HG02943 (cell line): ENCODE measurements around the gene COG8.
"Not testable (repeated sequence)": the region's sequence is repeated elsewhere in the genome, so short reads cannot be mapped to it uniquely, and the experiment has no call there.

Experiments used
- ATAC-seq: cut with Tn5 transposase; IDR thresholded peaks from one replicate; pipeline ENCODE4 v1.9.1; 2021; ENCODE audit warnings: mild to moderate bottlenecking, low read depth, moderate library complexity; ENCODE audit not compliant: unreplicated experiment

COG8 gene, protein sequence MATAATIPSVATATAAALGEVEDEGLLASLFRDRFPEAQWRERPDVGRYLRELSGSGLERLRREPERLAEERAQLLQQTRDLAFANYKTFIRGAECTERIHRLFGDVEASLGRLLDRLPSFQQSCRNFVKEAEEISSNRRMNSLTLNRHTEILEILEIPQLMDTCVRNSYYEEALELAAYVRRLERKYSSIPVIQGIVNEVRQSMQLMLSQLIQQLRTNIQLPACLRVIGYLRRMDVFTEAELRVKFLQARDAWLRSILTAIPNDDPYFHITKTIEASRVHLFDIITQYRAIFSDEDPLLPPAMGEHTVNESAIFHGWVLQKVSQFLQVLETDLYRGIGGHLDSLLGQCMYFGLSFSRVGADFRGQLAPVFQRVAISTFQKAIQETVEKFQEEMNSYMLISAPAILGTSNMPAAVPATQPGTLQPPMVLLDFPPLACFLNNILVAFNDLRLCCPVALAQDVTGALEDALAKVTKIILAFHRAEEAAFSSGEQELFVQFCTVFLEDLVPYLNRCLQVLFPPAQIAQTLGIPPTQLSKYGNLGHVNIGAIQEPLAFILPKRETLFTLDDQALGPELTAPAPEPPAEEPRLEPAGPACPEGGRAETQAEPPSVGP

GRCh38 chr16:69339289-69340094, at the start of gene COG8, which contains the start of gene NIP7:
COG8 (minus strand) TSS chr16:69339564; CDS start chr16:69339552, 12 bp downstream.
NIP7 (plus strand) TSS chr16:69339772; CDS start chr16:69339830, 58 bp downstream.
- ATAC-seq = peak; percentile 79

DNA sequence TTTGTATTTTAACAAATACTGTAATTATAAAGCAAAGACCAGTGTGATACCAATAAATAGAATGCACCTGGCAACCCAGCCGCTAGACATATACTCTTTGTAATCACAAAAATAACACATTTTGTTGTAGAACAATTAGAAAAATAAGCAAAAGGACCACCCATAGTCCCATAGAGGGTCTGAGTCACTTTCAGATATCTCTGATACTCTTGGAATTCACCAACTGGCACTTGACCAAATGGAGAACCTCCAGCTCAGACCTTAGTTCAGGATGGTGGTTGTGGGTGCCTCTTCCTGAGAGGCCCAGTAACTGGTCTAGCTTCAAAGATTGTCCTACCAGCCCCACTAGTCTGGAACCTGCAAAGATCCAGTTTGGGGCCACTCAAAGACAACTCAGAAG, 47.2 kb upstream of the COG8 start:
- no peak for ATAC-seq

GRCh38 chr16:69384974-69385373, 45.6 kb upstream of the COG8 start:
- no peak for ATAC-seq

- ATAC-seq = no peak
These were observed 43.1 kb upstream of the COG8 start for GRCh38 chr16:69382421-69382820.

DNA sequence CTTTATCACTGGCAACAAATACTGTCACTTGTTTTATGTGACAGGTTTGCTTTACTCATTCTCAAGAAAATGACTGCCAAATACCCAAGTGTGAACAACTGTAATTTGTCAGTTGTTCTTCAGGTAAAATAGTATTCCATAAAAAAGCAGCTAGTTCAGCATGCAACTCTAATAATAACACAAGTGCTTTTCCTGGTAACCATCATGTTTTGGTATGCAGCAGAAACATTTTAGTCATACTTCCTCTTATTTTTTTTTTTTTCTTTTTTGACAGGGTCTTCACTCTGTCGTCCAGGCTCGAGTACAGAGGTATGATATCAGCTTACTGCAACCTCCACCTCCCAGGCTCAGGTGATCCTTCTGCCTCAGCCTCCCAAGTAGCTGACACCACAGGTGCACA, 41.9 kb upstream of the COG8 start:
- no peak for ATAC-seq

DNA sequence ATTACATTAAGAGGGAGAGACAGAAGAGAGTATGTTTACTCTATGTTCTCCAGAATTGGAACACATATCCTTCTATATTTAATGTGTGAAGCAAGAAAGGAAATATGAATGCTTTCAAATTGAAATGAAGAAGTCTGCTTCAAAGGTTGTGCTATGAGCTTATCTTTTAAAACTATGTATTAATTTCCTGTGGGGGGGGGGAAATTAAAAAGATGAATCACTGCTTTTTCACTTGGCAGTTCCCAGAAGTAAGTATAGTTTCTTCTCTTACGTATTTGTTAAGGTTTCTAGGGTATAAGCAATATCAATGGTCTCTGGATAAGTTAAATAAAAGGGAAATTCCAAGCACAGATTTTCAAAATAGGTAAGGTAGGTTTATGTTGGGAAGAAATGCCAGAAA, 39.4 kb upstream of the COG8 start:
- no peak for ATAC-seq

GRCh38 chr16:69378036-69378435, 38.7 kb upstream of the COG8 start:
- no peak for ATAC-seq

GRCh38 chr16:69376393-69377059, 37.2 kb upstream of the COG8 start:
- ATAC-seq = no peak

DNA sequence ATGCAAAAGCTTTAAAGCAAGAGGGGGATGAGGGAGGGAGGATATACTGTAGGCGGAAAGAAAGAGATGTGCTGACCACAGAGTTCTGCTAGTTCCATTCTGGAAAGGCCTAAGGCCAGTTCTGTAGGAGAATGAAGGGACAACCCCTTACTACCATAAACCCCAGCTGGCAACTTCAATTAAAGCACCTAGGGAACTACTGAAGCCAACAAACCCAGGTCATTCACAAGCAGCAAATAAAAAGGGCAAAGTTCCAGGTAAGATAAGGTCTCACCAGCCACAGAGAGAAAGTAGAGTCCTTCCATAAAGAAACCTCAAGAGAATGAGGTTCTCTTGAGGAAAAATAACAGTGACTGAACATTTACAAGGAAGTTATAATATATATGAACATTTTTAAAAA, 33.7 kb upstream of the COG8 start:
- no peak for ATAC-seq

GRCh38 chr16:69371564-69371963, 32.2 kb upstream of the COG8 start:
- no peak for ATAC-seq

DNA sequence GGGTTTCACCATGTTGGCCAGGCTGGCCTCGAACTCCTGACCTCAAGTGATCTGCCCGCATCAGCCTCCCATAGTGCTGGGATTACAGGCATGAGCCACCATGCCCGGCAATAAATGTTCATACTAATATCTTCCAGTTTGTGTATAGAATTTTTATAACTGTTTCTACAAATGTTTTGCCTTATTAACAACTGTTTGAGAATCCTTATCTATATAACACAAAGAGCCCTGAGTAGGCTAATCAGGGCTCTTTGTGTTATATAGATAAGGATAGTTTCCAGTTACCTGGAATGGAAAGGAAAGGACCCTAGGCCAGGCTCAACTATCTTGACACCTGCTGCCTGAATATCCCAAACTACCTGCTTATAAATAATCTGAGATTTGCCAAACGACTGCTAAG, 29.5 kb upstream of the COG8 start:
- no peak for ATAC-seq

- ATAC-seq = no peak
These were observed 28.6 kb upstream of the COG8 start for GRCh38 chr16:69367980-69368379.

- no peak for ATAC-seq
These were observed 27.1 kb upstream of the COG8 start for GRCh38 chr16:69366431-69366830.

GRCh38 chr16:69365901-69366300, 26.5 kb upstream of the COG8 start:
- ATAC-seq = no peak

DNA sequence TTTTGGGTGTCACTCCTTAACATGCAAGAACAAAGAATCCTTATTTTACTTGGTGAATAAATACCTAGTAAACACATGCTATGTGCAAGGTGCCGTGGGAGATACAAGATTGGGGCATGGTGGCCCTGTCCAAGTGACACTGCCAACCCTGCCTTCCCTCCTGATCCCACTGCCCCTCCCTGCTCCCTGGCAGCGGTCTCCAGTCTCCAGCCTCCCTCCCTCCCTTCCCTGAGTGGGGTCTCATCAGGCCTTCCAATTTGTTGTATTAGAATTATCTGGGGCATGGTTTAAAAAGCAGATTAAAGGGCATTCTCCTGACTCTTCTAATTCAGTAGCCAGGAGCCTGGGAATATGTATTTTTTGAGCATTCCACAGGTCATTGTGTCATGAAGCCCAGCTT, 24.7 kb upstream of the COG8 start:
- ATAC-seq = no peak

DNA sequence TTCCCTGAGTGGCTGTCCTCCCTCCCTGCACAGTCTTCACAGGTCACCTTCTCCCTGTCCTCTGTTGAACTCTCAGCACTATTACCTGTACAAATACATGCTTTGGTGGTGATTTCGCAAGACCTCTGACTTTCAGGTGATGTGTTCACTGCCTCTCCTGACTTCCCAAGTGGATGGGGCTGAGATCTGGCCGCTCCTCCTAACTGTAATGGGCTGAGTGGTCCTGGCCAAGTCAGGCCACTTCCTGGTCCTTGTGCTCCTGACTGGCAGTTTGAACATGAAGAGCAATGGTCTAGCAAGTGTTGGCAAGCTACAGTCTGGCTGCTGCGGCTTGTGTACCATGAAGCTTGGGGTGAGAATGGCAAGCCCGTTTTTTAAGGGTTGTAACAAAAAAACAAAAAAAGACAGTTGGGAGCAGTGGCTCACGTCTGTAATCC, 23.9 kb upstream of the COG8 start:
- no peak for ATAC-seq

DNA sequence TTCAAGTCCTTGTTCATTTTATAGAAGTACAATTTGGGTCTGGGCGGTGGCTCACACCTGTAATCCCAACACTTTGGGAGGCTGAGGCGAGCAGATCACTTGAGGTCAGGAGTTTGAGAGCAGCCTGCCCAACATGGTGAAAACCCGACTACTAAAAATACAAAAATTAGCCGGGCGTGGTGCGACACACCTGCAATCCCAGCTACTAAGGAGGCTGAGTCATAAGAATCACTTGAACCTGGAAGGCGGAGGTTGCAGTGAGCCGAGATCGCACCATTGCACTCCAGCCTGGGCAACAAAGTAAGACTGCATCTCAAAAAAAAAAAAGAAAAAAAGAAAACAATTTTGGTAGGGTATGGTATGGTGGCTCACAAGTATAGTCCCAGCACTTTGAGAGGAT, 20.7 kb upstream of the COG8 start:
- ATAC-seq = not testable (repeated sequence)

DNA sequence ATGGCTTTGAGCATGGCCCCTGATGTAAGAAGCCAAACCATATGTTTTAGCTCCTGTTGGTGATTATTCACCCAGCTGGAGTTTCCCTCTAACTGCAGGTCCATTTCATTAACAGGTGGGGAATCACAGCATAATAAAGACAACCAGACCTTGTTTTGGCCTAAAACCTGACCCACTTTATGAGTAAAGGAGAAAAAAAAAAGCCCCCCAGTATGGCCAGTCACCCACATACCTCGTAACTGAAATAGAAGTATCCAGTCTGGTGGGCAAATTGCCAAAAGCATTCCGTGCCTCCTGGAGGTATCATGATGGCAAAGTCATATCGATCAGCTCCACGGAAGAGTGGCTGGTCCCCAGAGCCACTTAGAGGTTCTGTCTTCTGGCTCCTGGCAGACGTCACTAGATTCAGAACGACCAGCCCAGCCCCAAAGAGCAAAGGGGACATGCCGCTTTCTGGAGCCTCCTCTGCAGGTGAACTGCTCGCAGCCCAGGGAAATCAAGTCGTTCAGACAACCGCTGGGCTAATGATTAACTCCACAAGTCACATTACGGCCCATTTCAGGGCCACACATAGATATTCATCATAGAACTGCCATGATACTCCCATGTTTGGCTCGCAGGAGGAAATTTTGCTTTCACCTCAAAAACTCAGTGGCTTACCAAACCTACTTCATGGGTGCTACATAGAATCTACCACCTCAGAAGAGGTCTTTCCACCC, 12.1 kb upstream of the COG8 start, which contains the start of gene TMED6:
TMED6 (minus strand) TSS at position 478 of the 719 bp plus-strand sequence; CDS start at position 445, 33 bp downstream.
- ATAC-seq = no peak

GRCh38 chr16:69350536-69351133, 11.3 kb upstream of the COG8 start:
- no peak for ATAC-seq
